ENCODE data around the gene MAN1A1.

GRCh38 chr6:119241111-119241465 lies 108.5 kb downstream of the MAN1A1 start:
- no peak for TF ChIP-seq CTCF (IDR thresholded peaks at IDR 0.05 in 4 of 5, conservative IDR thresholded peaks at IDR 0.05 in 1 of 5)
- TF ChIP-seq POLR2A (IDR thresholded peaks at IDR 0.05): no peak

Measured in gastrocnemius medialis (tissue), 4 donors.